ENCODE measurements around the gene RPL37. TPM values are rescaled to one million over a fixed set of nuclear protein-coding genes. Genes with fewer than 3 reads are reported as not detected.

RPL37 gene
- total and polyA plus RNA-seq, 9 of the 15 experiments (the other 6 are each of a cell fraction or from before 2014, with no cell fraction given): 2,342 to 7,963 (median 4,091) TPM

DNA sequence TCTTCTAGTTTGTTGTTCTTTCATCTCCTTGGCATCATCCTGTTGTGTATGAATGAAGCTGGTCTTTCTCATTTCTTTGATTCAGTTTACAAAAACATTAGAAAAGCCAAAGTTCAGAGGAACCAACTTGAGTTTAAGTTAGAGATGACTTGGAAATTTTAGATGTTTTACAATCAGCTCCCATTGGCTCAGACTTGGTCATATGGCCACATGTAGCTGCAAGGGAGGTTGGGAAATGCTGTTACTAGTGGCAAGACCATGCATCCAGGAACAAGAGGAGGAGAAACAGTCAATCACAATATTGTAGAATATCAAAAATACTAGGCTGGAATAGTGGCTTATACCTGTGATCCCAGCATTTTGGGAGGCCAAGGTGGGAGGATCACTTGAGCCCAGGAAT lies 25.7 kb upstream of the RPL37 start:
- Histone ChIP-seq H3K9me1 (ENCODE audit: control insufficient read depth, insufficient read depth, low read length) (no peaks in the 10 kb centered on the region), H3K4me2 (ENCODE audit: insufficient read depth, low read length) (no peak overlapping the region), H3K79me2 (ENCODE audit: control insufficient read depth, insufficient read depth, low read length) (no peaks in the 10 kb centered on the region), H2AFZ (ENCODE audit: low read depth, low read length) (no peak overlapping the region), H3K36me3 (ENCODE audit: control insufficient read depth, insufficient read depth, low read length) (no peaks in the 10 kb centered on the region), H3K27me3 (ENCODE audit: control insufficient read depth in 2 of 2, insufficient read depth in 2 of 2, low read length in 2 of 2) (no peaks in the 10 kb centered on the region), H4K20me1 (replicated peaks; ENCODE audit: control insufficient read depth, insufficient read depth, low read length) (no peaks in the 10 kb centered on the region), H3K9me3 (replicated peaks; ENCODE audit: control insufficient read depth, insufficient read depth, low read depth, low read length) (peaks cover 2% of the 10 kb centered on the region; the same call in 1 of the 2 replicates), H3K4me3 (no peak overlapping the region), H3K27ac (ENCODE audit: extremely low read depth, low read depth, low read length) (no peak overlapping the region), H3K9ac (ENCODE audit: insufficient read depth in 1 of 2, low read depth in 2 of 2, low read length in 2 of 2) (no peak overlapping the region), H3K4me1 (replicated peaks in 1 of 2; ENCODE audit: control insufficient read depth in 2 of 2, insufficient read depth in 2 of 2, low read length in 2 of 2) (no peaks in the 10 kb centered on the region)
- BruUV-seq (replicated peaks): no TSS peak
- POLR2A ChIA-PET: interaction anchor here (0.7 to 1.9 kb wide), 3 partner anchors 9 to 19 kb away, joined by 3 to 8 read pairs (median 3); no protein-coding TSS in a partner anchor
- intact Hi-C loops (cut with micrococcal nuclease) (no loop called here), in situ Hi-C loops (cut with MboI) (no loop called here)
- FAIRE-seq (no peak), ATAC-seq (0 out of 3 replicates have a peak, but pooled peaks have one; percentile 35), DNase-seq (ENCODE audit: extremely low read depth in 1 of 4, low spot score in 3 of 4) (no peak)
- CTCF ChIA-PET (ENCODE audit: low intra/inter-chr PET ratio): no interaction called here
- TF ChIP-seq, protein P1, sequence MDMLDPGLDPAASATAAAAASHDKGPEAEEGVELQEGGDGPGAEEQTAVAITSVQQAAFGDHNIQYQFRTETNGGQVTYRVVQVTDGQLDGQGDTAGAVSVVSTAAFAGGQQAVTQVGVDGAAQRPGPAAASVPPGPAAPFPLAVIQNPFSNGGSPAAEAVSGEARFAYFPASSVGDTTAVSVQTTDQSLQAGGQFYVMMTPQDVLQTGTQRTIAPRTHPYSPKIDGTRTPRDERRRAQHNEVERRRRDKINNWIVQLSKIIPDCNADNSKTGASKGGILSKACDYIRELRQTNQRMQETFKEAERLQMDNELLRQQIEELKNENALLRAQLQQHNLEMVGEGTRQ (CRISPR knock-in tag; IDR thresholded peaks at IDR 0.05): peak; percentile 63
- TF ChIP-seq COPS2 (conservative IDR thresholded peaks at IDR 0.05): no peak
- no peak for TF ChIP-seq FOSL1 (tag; conservative IDR thresholded peaks at IDR 0.05)
- TF ChIP-seq, protein P2, sequence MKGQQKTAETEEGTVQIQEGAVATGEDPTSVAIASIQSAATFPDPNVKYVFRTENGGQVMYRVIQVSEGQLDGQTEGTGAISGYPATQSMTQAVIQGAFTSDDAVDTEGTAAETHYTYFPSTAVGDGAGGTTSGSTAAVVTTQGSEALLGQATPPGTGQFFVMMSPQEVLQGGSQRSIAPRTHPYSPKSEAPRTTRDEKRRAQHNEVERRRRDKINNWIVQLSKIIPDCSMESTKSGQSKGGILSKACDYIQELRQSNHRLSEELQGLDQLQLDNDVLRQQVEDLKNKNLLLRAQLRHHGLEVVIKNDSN (CRISPR knock-in tag; IDR thresholded peaks at IDR 0.05): peak; percentile 65
- no peak for TF ChIP-seq ARID3B (CRISPR knock-in tag; IDR thresholded peaks at IDR 0.05; ENCODE audit: borderline replicate concordance)
- TF ChIP-seq NCOA6 (IDR thresholded peaks at IDR 0.05): no peak
- peak; percentile 38; the same call in 1 of the 2 replicates for TF ChIP-seq RAD51 (IDR thresholded peaks at IDR 0.05; ENCODE audit: borderline replicate concordance, low read depth)
- peak in 1 of 2 experiments; percentile 48; a peak in 1 of 3 replicates for TF ChIP-seq CBX3 (IDR thresholded peaks at IDR 0.05; ENCODE audit: borderline replicate concordance in 1 of 2, low read length in 2 of 2)
- TF ChIP-seq NFYB (IDR thresholded peaks at IDR 0.05; ENCODE audit: extremely low read depth, insufficient read length): peak; percentile 45
- no peak for TF ChIP-seq TSHZ1 (CRISPR knock-in tag; IDR thresholded peaks at IDR 0.05)
- TF ChIP-seq TCFL5 (CRISPR knock-in tag; conservative IDR thresholded peaks at IDR 0.05): no peak
